HG03354 (cell line): ENCODE measurements around the gene CAMKMT.

Experiments
- ATAC-seq: cut with Tn5 transposase; IDR thresholded peaks from one replicate; pipeline ENCODE4 v1.9.1; 2021; ENCODE audit warnings: mild to moderate bottlenecking; ENCODE audit not compliant: unreplicated experiment, poor library complexity, severe bottlenecking

CAMKMT gene

GRCh38 chr2:44801289-44801840 is 439.6 kb downstream of the CAMKMT start:
- no peak for ATAC-seq

GRCh38 chr2:44801841-44802776 is 440.4 kb downstream of the CAMKMT start:
- ATAC-seq, result no peak

- no peak for ATAC-seq
Observed at GRCh38 chr2:44802777-44803424, 441.2 kb downstream of the CAMKMT start.

- no peak for ATAC-seq
Observed at GRCh38 chr2:44804406-44805265, 442.9 kb downstream of the CAMKMT start.

GRCh38 chr2:44805401-44806235 is 443.9 kb downstream of the CAMKMT start:
- no peak for ATAC-seq

- ATAC-seq, result no peak
Observed at GRCh38 chr2:44807201-44808025, 445.7 kb downstream of the CAMKMT start.

- no peak for ATAC-seq
Observed at GRCh38 chr2:44810892-44811530, 449.3 kb downstream of the CAMKMT start.

- no peak for ATAC-seq
Observed at GRCh38 chr2:44813165-44813564, 451.4 kb downstream of the CAMKMT start.

GRCh38 chr2:44813658-44814057 is 451.9 kb downstream of the CAMKMT start:
- no peak for ATAC-seq

- ATAC-seq, result no peak
Observed at GRCh38 chr2:44817256-44817655, 455.5 kb downstream of the CAMKMT start.

GRCh38 chr2:44817673-44818335 is 456.1 kb downstream of the CAMKMT start:
- ATAC-seq, result no peak

- ATAC-seq, result no peak
Observed at GRCh38 chr2:44819061-44819460, 457.3 kb downstream of the CAMKMT start.

- no peak for ATAC-seq
Observed at GRCh38 chr2:44821500-44821899, 459.8 kb downstream of the CAMKMT start.

GRCh38 chr2:44822174-44822573 is 460.4 kb downstream of the CAMKMT start:
- no peak for ATAC-seq
